ENCODE measurements around the gene RSRC1.

Gene RSRC1

DNA sequence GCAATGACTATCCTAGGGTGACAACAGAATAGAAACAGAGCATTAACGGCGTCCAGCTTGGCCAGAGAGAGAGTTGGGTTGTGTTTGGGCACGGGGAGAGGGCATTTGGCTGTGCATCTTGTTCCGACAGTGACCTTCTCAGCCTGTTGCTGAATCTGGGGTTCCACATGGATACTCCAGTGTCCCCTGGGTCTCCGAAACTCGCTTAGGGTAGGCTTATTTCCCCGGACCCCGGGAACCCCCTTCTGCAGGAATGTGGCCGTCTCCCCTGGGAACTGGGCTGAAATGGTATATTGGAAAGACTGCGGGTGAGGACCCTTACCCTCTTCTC, 11.6 kb upstream of the RSRC1 start:
- Histone ChIP-seq H3K36me3 (ENCODE audit: control insufficient read depth, low read length) (peaks cover 19% of the 10 kb centered on the region), H3K27ac (ENCODE audit: low read depth, low read length) (peak overlapping the region; percentile 90; the same call in 1 of the 2 replicates), H3K9me2 (replicated peaks; ENCODE audit: control insufficient read depth, low read length) (no peaks in the 10 kb centered on the region), H3K27me3 (ENCODE audit: control insufficient read depth, low read length) (no peaks in the 10 kb centered on the region), H3F3A (ENCODE audit: control insufficient read depth, insufficient read depth) (peaks cover 18% of the 10 kb centered on the region; the same call in 1 of the 2 replicates), H3K4me1 (ENCODE audit: control insufficient read depth, low read length) (peaks cover 35% of the 10 kb centered on the region), H3K9me3 (ENCODE audit: control insufficient read depth, insufficient read depth, low read length) (no peaks in the 10 kb centered on the region), H3K4me3 (ENCODE audit: low read length) (peak overlapping the region; percentile 91), H4K20me1 (ENCODE audit: control insufficient read depth, insufficient read depth, low read depth, low read length) (no peaks in the 10 kb centered on the region), H3K79me2 (ENCODE audit: control insufficient read depth, low read length) (peaks cover 17% of the 10 kb centered on the region), H3K4me2 (ENCODE audit: low read length) (peak overlapping the region; percentile 98)
- no peak for TF ChIP-seq EZH2phosphoT487 (IDR thresholded peaks at IDR 0.05; ENCODE audit: borderline replicate concordance, low read length)
- TF ChIP-seq, protein P1, sequence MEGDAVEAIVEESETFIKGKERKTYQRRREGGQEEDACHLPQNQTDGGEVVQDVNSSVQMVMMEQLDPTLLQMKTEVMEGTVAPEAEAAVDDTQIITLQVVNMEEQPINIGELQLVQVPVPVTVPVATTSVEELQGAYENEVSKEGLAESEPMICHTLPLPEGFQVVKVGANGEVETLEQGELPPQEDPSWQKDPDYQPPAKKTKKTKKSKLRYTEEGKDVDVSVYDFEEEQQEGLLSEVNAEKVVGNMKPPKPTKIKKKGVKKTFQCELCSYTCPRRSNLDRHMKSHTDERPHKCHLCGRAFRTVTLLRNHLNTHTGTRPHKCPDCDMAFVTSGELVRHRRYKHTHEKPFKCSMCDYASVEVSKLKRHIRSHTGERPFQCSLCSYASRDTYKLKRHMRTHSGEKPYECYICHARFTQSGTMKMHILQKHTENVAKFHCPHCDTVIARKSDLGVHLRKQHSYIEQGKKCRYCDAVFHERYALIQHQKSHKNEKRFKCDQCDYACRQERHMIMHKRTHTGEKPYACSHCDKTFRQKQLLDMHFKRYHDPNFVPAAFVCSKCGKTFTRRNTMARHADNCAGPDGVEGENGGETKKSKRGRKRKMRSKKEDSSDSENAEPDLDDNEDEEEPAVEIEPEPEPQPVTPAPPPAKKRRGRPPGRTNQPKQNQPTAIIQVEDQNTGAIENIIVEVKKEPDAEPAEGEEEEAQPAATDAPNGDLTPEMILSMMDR (IDR thresholded peaks at IDR 0.05; ENCODE audit: low read depth, low read length, poor library complexity, severe bottlenecking), result no peak

- no peaks in the 10 kb centered on the region for H4K20me1 ChIP-seq (ENCODE audit: control insufficient read depth, insufficient read depth, low read depth, low read length)
- H3K4me1 ChIP-seq (ENCODE audit: control insufficient read depth, low read length), result peaks cover 41% of the 10 kb centered on the region
- no peak for TF ChIP-seq EZH2phosphoT487 (IDR thresholded peaks at IDR 0.05; ENCODE audit: borderline replicate concordance, low read length)
- TF ChIP-seq, protein P1 (IDR thresholded peaks at IDR 0.05; ENCODE audit: low read depth, low read length, poor library complexity, severe bottlenecking), result no peak
- peaks cover 21% of the 10 kb centered on the region for H3K36me3 ChIP-seq (ENCODE audit: control insufficient read depth, low read length)
- no peaks in the 10 kb centered on the region for H3K9me2 ChIP-seq (replicated peaks; ENCODE audit: control insufficient read depth, low read length)
- no peak overlapping the region for H3K27ac ChIP-seq (ENCODE audit: low read depth, low read length)
- H3K9me3 ChIP-seq (ENCODE audit: control insufficient read depth, insufficient read depth, low read length), result no peaks in the 10 kb centered on the region
- peaks cover 23% of the 10 kb centered on the region for H3K79me2 ChIP-seq (ENCODE audit: control insufficient read depth, low read length)
- no peaks in the 10 kb centered on the region for H3K27me3 ChIP-seq (ENCODE audit: control insufficient read depth, low read length)
- H3K4me2 ChIP-seq (ENCODE audit: low read length), result no peak overlapping the region
- H3K4me3 ChIP-seq (ENCODE audit: low read length), result no peak overlapping the region
- peaks cover 13% of the 10 kb centered on the region; the same call in 1 of the 2 replicates for H3F3A ChIP-seq (ENCODE audit: control insufficient read depth, insufficient read depth)
Measured at GRCh38 chr3:158098834-158099424, 11.0 kb upstream of the RSRC1 start.

DNA sequence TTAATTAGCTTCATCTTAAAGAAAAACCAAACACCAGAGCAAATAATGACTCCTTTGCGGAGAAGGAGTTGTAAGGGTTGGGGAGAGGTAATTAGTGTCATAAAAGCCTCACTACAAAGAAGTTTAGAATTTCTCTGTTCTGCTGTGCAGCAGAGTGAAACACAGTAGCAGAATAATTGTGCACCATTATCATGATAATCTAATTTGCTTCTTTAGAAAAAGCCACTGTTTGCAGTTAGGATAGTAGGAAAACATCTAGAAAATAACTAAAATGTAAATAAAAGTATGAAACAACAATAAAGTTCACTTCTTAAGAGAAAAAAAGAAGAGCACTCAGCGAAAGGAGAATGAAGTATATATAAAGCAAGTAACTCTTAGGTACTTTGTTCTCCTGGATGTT, 9.2 kb upstream of the RSRC1 start:
- Histone ChIP-seq H3K9me2 (replicated peaks; ENCODE audit: control insufficient read depth, low read length) (no peaks in the 10 kb centered on the region), H3K4me3 (ENCODE audit: low read length) (no peak overlapping the region), H3F3A (ENCODE audit: control insufficient read depth, insufficient read depth) (peaks cover 12% of the 10 kb centered on the region; the same call in 1 of the 2 replicates), H3K9me3 (ENCODE audit: control insufficient read depth, insufficient read depth, low read length) (no peaks in the 10 kb centered on the region), H3K27me3 (ENCODE audit: control insufficient read depth, low read length) (no peaks in the 10 kb centered on the region), H3K27ac (ENCODE audit: low read depth, low read length) (no peak overlapping the region), H3K79me2 (ENCODE audit: control insufficient read depth, low read length) (peaks cover 36% of the 10 kb centered on the region), H4K20me1 (ENCODE audit: control insufficient read depth, insufficient read depth, low read depth, low read length) (no peaks in the 10 kb centered on the region), H3K4me1 (ENCODE audit: control insufficient read depth, low read length) (peaks cover 45% of the 10 kb centered on the region), H3K36me3 (ENCODE audit: control insufficient read depth, low read length) (peaks cover 22% of the 10 kb centered on the region), H3K4me2 (ENCODE audit: low read length) (no peak overlapping the region)
- no peak for TF ChIP-seq EZH2phosphoT487 (IDR thresholded peaks at IDR 0.05; ENCODE audit: borderline replicate concordance, low read length)
- TF ChIP-seq, protein P1 (IDR thresholded peaks at IDR 0.05; ENCODE audit: low read depth, low read length, poor library complexity, severe bottlenecking), result no peak

Measured in DOHH2 (cell line).